T-helper 2 cell treated with Interferon-gamma antibody and Interleukin-4, amounts not matched to agents 100 ng/mL and 5 ng/mL, for 36 hours (primary cell): ENCODE data around the gene RALY. TPM values are rescaled to one million over a fixed set of nuclear protein-coding genes. Genes with fewer than 3 reads are reported as not detected.

ENCODE experiments used
- intact Hi-C: fragments of 100-400 bp; cut with micrococcal nuclease; formaldehyde crosslinking; loops from one replicate; pipeline ENCODE4 v1.15.1; 2023
- total RNA-seq: library from RNA; stranded (reverse); gene quantifications from 2 replicates; pipeline ENCODE4 v1.2.3, GENCODE V29; 2022

Gene RALY
- total RNA-seq: 190 and 193 TPM in 2 replicates

DNA sequence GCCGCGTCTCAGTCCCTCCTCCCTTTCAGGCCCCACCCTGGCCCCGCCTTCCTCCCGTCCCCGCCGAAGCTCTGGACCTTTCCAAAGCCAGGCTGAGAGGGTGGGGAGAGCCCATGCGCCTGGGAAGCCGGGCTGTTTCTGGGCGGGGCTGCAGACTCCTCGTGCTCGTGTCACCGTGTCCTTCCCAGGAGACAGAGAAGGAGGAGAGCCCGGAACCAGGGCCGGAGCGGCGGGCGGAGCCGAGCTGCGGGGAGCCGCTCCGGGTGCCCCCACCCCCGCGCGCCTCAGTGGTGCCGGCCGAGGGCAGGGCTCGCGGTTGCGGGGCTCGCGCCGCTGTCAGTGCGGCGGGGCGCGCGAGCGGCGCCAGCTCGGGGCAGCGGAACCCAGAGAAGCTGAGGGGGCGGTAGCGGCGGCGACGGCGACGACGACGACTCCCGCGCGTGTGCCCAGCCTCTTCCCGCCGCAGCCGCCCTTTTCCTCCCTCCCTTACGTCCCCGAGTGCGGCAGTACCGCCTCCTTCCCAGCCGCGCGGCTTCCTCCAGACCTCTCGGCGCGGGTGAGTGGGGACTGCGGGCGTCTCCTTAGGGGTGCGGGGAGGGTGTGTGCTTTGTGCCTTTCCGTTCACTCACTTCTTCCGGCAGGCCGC lies at the start of gene RALY:
Gene RALY (plus strand): TSS at position 336 of the 646 bp plus-strand sequence. CDS start 78,164 bp downstream, outside the sequence.
- intact Hi-C loops: loop anchor here (1.0 to 5.0 kb wide), 12 partner anchors 119 to 1549 kb away; partner anchors contain the start of genes ACTL10, AHCY, CDK5RAP1 and CHMP4B

DNA sequence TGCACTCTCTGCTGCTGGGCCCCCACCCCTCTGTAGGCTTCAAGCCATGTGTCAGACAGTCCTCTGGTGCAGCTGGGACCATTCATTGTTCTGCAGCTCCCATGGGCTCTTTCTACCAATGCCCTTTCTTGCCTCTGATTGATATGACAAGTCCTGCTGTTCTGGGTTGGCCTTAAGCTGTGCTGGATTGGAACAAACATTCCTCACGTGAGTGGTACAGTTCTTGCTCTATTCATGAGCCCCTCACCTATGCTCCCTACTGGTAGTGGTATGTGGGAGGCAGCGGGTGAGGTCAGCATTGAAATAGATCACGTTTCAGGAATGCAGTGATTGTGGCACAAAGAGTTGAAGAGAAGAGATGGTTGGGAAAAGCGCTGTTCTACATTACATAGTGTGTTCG lies 48.8 kb upstream of the RALY start:
- intact Hi-C loops: no loop called here

DNA sequence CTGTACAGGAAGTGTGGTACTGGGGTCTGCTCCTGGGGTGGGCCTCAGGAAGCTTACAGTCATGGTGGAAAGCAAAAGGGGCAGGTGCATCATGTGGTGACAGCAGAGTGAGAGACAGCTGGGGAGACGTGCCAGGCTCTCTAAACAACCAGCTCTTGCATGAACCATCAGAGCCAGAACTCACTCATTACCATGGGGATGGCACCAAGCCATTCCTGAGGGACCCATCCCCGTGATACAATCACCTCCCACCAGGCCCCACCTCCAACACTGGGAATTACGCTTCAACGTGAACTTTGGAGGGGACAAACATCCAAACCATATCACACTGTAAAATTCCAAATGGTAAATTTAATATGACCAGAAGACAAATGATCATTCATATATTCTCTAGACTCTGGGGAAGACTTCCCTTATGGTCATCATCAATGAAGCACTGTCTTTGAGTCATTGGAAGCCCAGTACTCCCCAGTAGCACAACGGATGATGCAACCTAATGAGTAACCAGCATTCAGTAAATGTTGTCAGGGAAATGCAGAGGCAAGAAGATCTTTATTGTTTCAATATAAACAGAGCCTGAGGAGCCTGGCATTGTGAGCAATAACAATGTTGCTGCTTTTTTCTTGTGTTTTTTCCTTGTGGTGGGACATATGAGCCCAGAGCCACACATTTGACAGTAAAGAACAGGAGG lies 48.2 kb upstream of the RALY start:
- intact Hi-C loops: no loop called here

DNA sequence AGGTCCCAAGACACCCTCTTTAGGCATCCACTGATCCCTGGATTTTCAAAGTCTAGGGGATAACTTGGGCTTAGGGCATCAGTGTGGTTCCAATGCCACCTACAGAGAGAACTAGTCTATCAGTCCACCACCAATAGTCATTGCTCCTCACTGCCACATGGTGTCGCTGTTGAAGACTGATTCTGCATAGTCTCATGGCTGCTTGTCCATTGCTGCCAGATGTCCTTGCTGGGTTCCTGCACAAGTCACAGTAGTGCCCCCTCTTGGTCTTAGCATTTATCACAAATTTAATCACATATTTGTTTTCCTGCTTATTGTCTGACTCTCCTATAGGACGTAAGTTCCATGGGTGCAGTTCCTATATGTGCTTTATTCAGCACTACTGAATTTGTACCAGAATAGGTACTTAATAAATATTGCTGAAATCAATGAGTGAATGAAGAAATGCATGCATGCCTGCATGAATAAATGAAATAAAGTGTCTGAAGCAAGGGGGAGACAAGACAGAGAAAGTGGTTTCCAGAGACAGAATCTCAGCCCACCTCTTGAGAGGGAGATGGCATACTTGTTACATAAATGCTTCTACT lies 45.9 kb upstream of the RALY start:
- intact Hi-C loops: loop anchor here (1.0 kb wide), 1 partner anchor 181 kb away; no protein-coding TSS in a partner anchor

GRCh38 chr20:33948480-33948879 lies 45.2 kb upstream of the RALY start:
- intact Hi-C loops: no loop called here

DNA sequence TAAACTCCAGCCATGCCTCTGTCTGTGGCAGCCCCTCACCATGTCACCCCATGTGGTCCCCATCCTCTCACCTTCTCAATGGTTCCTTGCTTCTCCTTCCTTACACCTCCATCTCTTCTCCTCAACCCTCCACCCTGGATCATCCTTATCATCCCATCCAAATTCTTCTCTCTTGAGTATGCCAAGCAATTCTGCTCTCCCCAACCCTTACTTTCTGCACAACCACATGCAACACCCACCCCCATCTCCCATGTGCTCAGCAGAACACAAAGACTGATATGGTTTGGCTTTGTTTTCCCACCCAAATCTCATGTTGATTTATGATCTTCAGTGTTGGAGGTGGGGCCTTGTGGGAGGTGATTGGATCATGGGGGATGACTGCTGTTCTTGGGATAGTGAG lies 42.5 kb upstream of the RALY start:
- intact Hi-C loops: no loop called here

GRCh38 chr20:33954504-33954903 lies 39.2 kb upstream of the RALY start:
- intact Hi-C loops: no loop called here

DNA sequence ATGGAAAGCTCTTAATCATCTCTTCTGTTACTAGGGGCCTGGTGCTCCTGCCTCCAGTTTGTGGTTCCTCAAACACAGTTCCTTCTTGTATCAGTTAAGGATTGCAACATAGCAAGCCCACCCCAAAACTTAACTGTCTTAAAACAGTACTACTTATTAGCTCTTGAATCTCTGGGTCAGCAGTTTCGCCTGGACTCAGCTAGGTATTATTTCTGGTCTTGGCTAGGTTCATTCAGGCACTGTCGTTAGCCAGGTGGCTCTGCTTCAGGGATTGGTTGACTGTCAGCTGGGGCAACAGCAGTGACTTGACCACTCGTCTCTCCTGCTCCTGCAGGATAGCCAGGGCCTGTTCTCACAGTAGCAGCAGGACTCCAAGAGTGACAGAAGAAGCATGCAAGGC lies 30.0 kb upstream of the RALY start:
- intact Hi-C loops: no loop called here

GRCh38 chr20:33964441-33964840 lies 29.3 kb upstream of the RALY start:
- intact Hi-C loops: no loop called here

GRCh38 chr20:33967126-33967525 lies 26.6 kb upstream of the RALY start:
- intact Hi-C loops: no loop called here

DNA sequence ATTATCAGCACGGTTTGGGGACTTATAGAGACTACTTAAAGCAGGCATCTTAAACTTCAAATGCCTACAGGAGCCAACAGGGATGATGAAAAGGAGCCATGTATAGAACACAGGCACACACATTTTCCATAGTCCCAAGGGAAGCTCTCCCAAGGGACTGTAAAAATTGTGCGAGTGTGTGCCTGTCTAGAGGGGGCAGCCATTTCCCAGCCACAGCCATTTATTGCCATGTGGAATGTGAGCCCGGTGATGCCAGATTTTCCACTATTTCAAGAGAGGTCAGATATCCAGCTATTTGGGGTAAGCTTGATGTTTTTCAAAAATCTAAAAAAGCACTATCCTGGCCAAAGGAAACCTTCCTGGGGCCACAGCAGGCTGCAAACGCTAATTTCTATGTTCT lies 24.1 kb upstream of the RALY start:
- intact Hi-C loops: no loop called here

DNA sequence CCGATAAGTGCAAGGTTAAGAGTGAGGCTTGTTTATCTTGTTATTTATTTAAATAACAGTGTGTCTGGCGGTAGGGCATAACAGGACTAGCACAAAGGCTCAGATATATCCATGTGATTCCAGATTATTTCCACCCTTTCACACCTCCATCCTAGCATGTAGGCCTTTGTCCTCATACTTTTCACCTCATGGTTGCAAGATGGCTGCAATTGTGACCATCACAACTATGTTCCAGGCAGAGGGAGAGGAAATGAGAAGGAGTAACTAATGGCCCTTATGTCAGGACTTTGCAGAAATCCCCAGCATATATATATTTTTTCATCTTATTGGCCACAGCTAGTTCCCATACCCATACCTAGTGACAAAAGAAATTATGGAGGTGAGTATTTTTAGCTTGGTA lies 23.5 kb upstream of the RALY start:
- intact Hi-C loops: no loop called here

GRCh38 chr20:33971147-33971975 lies 22.4 kb upstream of the RALY start:
- intact Hi-C loops: no loop called here

DNA sequence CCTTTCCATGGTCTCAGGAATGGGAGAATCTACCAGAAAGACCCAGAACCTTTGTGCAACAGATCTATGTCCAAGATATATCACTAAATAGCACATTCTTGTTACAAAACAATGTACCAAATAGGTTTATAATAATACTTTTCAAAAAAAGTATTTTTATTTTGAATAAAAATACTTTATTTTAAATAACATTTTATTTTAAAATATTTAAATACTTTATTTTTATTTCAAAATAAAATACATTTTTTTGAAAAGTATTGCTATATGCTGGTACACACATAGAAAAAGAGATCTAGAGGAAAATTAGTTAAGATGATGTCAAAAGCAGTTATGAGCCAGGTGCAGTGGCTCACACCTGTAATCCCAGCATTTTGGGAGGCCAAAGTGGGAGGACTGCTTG lies 16.8 kb upstream of the RALY start:
- intact Hi-C loops: no loop called here

- intact Hi-C loops: no loop called here
Measured at GRCh38 chr20:33977535-33977934, 16.2 kb upstream of the RALY start.

GRCh38 chr20:33979094-33979493 lies 14.6 kb upstream of the RALY start:
- intact Hi-C loops: no loop called here

DNA sequence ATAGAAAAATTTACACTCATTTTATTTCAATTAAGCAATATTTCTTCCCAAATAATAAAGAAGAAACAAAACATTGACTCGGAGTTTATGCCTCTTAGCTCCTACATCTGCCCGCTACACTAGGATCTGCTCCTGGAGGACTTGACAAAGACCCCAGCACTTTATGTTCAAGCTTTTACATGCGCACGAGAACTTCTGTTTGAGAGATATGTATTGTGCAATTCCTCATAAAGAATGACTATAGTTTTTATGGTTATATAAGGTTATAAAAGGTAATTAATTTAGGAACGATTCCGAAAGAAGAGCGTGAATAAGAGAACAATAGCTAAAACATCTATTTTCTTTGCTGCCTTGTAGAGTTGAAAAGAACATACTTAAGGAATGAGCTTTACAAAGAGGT lies 12.4 kb upstream of the RALY start:
- intact Hi-C loops: no loop called here

DNA sequence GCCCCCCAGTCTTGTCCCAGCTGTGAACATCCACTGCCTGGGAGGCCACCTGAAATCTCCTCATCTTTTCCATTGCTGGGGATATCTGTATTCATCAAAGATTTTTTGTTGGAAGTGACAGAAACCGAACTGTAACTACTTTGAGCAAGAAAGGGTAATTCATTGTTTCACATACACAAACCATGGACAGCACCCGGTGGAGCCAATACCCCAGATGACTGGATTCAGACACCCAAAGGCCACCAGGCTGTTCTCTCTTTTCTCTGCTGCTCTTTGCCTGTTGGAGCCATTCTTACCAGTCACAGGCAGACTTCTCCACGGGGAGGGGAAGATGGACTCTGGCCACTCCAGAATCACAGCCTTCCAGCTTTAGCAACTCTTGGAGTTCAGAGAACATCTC lies 11.7 kb upstream of the RALY start:
- intact Hi-C loops: no loop called here

DNA sequence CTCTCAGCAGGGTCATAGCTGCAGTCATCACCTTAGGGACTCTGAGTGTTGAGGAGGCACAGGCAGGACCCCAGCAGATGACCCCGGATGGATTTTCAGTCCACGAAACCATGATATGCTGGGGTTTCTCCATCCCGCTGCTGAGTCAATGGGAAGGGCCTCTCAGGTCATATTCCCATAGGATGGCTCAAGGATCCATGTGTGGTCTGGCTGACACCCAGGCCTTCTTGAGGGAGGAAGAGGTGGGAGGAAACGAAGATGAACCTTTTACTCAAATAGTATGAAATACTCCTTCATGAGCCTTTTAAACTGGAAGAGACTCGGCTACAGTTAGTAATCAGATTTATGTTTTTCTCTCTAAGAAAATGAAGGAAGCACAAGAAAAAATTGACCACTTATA lies 10.3 kb upstream of the RALY start:
- intact Hi-C loops: no loop called here

GRCh38 chr20:33984182-33984719 lies 9.5 kb upstream of the RALY start:
- intact Hi-C loops: no loop called here

DNA sequence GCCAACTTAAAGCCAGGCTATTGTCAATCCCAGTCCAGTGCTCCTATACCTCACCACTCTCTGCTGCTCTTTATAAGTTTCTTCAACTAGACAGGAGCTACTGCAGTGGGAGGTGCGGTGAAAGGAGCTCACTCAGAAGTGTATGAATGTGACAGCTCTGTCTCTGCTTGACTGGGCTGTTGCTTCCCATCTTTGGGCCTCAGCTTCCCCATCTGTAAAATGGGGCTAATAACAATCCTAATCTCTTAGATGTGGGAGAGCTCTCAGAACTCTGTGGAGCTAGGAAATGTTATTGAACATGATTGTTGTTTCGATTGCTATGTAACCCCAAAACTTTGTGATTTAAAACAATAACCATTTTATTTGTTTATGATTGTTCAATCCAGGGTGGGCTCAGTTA lies 8.4 kb upstream of the RALY start:
- intact Hi-C loops: no loop called here

GRCh38 chr20:33985830-33986229 lies 7.9 kb upstream of the RALY start:
- intact Hi-C loops: no loop called here
